Measurements from ENCODE around the gene EID2. TPM values are rescaled to one million over a fixed set of nuclear protein-coding genes. Genes with fewer than 3 reads are reported as not detected.

EID2 gene
- total and polyA plus RNA-seq, 2 of the 13 experiments (the other 11 are each of a cell fraction or from before 2014, with no cell fraction given), result 3.7 to 14.1 TPM

DNA sequence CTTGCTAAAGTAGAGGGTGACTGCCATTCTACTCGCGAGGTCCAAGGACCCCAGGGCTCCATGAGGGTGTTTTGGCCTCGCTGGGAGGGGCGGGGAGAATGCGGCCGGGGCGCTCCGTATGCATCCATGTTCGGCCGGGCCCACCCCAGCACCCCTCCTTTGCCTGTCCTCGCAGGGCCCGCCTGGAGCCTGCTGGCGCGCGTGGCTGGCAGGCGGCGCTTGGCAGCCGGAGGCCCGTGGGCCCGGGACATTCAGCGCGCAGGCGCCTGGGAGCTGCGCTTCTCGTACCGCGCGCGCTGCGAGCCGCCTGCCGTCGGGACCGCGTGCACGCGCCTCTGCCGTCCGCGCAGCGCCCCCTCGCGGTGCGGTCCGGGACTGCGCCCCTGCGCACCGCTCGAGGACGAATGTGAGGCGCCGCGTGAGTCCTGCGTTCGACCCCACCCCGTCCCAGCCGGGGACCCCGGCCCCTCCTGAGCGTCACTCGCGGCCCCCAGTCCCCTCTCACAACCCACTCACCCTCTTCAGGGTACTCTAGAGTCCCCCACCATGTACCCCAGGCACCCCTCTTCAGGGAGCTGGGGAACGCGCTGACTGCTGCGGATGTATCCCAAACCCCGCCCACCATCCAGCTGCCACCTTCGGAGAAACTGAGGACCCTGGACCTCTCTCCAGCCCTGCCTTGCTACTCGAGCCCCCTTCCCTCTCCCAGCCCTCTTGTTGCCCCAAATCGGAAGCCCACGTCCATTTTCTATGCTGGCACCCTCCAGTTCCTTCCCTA lies 37.1 kb downstream of the EID2 start (continued):
- TF ChIP-seq, protein P1, sequence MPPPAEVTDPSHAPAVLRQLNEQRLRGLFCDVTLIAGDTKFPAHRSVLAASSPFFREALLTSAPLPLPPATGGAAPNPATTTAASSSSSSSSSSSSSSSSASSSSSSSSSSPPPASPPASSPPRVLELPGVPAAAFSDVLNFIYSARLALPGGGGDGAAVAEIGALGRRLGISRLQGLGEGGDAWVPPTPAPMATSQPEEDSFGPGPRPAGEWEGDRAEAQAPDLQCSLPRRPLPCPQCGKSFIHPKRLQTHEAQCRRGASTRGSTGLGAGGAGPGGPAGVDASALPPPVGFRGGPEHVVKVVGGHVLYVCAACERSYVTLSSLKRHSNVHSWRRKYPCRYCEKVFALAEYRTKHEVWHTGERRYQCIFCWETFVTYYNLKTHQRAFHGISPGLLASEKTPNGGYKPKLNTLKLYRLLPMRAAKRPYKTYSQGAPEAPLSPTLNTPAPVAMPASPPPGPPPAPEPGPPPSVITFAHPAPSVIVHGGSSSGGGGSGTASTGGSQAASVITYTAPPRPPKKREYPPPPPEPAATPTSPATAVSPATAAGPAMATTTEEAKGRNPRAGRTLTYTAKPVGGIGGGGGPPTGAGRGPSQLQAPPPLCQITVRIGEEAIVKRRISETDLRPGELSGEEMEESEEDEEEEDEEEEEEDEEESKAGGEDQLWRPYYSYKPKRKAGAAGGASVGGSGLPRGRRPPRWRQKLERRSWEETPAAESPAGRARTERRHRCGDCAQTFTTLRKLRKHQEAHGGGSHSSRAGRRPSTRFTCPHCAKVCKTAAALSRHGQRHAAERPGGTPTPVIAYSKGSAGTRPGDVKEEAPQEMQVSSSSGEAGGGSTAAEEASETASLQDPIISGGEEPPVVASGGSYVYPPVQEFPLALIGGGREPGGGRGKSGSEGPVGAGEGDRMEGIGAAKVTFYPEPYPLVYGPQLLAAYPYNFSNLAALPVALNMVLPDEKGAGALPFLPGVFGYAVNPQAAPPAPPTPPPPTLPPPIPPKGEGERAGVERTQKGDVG (CRISPR knock-in tag; IDR thresholded peaks at IDR 0.05; ENCODE audit: borderline replicate concordance), result peak; percentile 81; the same call in 1 of the 2 replicates
- TF ChIP-seq, protein P2, sequence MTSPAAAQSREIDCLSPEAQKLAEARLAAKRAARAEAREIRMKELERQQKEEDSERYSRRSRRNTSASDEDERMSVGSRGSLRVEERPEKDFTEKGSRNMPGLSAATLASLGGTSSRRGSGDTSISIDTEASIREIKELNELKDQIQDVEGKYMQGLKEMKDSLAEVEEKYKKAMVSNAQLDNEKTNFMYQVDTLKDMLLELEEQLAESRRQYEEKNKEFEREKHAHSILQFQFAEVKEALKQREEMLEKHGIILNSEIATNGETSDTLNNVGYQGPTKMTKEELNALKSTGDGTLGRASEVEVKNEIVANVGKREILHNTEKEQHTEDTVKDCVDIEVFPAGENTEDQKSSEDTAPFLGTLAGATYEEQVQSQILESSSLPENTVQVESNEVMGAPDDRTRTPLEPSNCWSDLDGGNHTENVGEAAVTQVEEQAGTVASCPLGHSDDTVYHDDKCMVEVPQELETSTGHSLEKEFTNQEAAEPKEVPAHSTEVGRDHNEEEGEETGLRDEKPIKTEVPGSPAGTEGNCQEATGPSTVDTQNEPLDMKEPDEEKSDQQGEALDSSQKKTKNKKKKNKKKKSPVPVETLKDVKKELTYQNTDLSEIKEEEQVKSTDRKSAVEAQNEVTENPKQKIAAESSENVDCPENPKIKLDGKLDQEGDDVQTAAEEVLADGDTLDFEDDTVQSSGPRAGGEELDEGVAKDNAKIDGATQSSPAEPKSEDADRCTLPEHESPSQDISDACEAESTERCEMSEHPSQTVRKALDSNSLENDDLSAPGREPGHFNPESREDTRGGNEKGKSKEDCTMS (CRISPR knock-in tag; conservative IDR thresholded peaks at IDR 0.05), result no peak; the same call in 1 of the 2 replicates
- TF ChIP-seq KDM5B (CRISPR knock-in tag; IDR thresholded peaks at IDR 0.05; ENCODE audit: borderline replicate concordance) (peak; percentile 100), SMAD3 (CRISPR knock-in tag; IDR thresholded peaks at IDR 0.05) (peak; percentile 80; the same call in 1 of the 2 replicates), SIN3B (IDR thresholded peaks at IDR 0.05; ENCODE audit: low read length) (no peak), MTF1 (CRISPR knock-in tag; IDR thresholded peaks at IDR 0.05) (peak; percentile 93), HMG20B (CRISPR knock-in tag; conservative IDR thresholded peaks at IDR 0.05) (no peak), RAD21 (CRISPR knock-in tag; IDR thresholded peaks at IDR 0.05) (peak; percentile 74), BCL3 (CRISPR knock-in tag; IDR thresholded peaks at IDR 0.05) (peak; percentile 100), ZNF552 (CRISPR knock-in tag; IDR thresholded peaks at IDR 0.05; ENCODE audit: borderline replicate concordance) (peak; percentile 99; the same call in 1 of the 2 replicates), CHCHD3 (CRISPR knock-in tag; IDR thresholded peaks at IDR 0.05) (peak; percentile 99), HNRNPUL1 (IDR thresholded peaks at IDR 0.05; ENCODE audit: low read depth, low read length) (no peak), ZNF180 (CRISPR knock-in tag; IDR thresholded peaks at IDR 0.05; ENCODE audit: borderline replicate concordance, low read depth) (no peak)
- TF ChIP-seq, protein P3, sequence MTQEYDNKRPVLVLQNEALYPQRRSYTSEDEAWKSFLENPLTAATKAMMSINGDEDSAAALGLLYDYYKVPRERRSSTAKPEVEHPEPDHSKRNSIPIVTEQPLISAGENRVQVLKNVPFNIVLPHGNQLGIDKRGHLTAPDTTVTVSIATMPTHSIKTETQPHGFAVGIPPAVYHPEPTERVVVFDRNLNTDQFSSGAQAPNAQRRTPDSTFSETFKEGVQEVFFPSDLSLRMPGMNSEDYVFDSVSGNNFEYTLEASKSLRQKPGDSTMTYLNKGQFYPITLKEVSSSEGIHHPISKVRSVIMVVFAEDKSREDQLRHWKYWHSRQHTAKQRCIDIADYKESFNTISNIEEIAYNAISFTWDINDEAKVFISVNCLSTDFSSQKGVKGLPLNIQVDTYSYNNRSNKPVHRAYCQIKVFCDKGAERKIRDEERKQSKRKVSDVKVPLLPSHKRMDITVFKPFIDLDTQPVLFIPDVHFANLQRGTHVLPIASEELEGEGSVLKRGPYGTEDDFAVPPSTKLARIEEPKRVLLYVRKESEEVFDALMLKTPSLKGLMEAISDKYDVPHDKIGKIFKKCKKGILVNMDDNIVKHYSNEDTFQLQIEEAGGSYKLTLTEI (CRISPR knock-in tag; conservative IDR thresholded peaks at IDR 0.05), result 0 out of 2 replicates have a peak, but pooled peaks have one; percentile 20
- TF ChIP-seq, protein P4, sequence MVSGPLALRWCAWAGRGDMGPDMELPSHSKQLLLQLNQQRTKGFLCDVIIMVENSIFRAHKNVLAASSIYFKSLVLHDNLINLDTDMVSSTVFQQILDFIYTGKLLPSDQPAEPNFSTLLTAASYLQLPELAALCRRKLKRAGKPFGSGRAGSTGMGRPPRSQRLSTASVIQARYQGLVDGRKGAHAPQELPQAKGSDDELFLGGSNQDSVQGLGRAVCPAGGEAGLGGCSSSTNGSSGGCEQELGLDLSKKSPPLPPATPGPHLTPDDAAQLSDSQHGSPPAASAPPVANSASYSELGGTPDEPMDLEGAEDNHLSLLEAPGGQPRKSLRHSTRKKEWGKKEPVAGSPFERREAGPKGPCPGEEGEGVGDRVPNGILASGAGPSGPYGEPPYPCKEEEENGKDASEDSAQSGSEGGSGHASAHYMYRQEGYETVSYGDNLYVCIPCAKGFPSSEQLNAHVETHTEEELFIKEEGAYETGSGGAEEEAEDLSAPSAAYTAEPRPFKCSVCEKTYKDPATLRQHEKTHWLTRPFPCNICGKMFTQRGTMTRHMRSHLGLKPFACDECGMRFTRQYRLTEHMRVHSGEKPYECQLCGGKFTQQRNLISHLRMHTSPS (CRISPR knock-in tag; IDR thresholded peaks at IDR 0.05; ENCODE audit: low read depth), result peak; percentile 67; the same call in 1 of the 2 replicates

All from HepG2 (cell line).